NCI-H345 treated with DMSO at 0.1 percent for 48 hours (cell line): ENCODE data around the gene CORO1C.

Source experiments
- DNase-seq: peaks from one replicate; lab custom pipeline; 2025; ENCODE audit not compliant: unreplicated experiment; lab: John Stamatoyannopoulos, UW

CORO1C gene

DNA sequence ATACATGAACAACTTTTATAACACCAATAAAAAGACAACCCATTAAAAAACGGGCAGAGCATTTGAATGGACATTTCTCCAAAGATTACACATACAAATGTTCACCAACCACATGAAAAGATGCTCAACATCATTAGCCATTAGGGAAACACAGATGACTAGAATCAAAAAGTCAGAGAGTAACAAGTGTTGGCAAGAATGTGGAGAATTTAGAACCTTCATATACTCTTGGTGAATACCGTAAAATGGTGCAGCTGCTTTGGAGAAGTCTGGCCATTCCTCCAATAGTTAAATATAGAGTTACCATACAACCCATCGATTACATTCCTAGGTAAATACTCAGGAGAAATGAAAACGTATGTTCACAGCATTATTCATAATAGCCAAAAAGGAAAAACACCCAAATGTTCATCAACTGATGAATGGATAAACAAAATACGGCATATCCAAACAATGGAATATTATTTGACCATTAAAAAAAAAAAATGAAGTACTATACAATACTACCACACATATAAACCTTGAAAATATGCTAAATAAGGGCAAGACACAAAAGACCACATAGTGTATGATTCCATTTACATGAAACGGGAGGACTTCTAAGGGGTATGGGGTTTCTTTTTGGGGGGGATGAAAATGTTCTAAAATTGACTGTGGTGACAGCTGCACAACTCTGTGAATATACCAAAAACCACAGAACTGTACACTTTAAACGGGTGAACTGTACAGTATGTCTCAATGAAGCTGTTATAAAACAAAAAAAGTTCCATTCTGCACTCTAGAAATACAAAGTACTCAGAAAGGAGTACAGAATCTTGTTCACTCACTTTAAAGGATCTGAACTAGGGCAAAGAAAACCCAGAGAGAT lies 3.2 kb downstream of the CORO1C start:
- DNase-seq, result no peak

DNA sequence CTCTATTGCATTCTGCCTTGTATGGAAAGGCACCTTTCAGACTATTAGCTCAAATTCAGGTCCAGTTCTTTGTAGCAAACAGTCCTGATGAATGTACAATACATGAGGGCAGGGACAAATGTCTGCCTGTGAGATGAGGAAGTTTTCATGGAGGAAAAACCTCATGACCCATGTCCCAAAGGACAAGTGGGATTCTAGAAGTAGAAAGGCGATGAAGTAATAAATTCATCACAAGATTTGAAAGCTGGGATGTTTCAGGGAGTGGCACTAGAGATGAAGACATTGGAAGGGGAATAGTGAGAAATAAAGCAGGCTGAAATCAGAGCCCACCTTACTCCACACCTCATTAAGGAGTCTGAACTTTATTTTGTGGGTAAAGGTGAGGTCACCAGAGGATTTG lies 4.2 kb downstream of the CORO1C start:
- no peak for DNase-seq

DNA sequence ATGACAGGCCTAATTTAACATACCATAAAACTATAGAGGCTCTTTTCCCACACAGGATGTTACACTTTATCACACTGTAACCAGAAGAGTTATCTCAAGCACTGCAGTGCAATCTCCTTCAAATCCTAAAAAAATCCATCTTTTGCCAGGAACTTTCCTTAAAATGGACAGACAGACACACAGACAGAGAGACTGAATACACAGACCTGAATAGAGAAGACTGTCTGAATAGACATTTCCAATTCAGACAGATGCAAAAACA lies 6.5 kb downstream of the CORO1C start:
- no peak for DNase-seq

DNA sequence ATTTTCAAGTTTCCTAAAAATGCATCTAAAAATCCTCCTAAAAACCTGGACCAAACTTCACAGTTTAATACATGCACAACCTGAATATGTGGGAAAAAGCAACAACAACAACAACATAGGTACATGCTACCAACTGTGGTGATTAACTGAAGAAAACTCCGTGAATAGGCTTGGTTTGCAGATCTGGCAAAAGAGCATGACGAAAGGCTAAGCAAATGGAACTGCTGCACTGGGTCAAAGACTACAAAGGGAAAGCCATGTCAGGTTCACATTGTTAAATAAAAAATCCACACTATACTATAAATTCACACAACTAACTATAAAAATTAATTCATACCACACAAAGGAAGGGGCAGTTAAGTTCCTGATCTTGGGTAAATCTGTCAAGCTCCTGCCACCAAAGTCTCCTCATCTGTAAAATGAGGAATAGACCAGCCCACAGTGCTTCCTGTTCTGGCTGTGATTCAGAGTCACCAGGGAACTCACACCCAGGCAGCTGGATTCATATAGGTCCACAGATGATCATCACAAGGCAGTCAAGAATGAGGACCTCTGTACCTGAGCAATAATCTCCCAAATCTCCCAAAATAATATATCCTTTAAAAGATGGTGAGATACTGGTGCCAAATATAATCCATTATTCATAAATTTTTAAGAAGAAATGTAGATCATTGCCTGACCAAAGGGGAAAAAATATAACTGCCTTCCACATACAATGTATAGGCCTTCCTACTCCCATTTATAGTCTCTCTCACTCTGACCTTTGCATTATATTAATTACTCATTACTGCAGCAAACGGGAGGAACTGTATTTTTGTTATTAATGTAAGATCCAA lies 7.0 kb downstream of the CORO1C start:
- DNase-seq, result no peak

DNA sequence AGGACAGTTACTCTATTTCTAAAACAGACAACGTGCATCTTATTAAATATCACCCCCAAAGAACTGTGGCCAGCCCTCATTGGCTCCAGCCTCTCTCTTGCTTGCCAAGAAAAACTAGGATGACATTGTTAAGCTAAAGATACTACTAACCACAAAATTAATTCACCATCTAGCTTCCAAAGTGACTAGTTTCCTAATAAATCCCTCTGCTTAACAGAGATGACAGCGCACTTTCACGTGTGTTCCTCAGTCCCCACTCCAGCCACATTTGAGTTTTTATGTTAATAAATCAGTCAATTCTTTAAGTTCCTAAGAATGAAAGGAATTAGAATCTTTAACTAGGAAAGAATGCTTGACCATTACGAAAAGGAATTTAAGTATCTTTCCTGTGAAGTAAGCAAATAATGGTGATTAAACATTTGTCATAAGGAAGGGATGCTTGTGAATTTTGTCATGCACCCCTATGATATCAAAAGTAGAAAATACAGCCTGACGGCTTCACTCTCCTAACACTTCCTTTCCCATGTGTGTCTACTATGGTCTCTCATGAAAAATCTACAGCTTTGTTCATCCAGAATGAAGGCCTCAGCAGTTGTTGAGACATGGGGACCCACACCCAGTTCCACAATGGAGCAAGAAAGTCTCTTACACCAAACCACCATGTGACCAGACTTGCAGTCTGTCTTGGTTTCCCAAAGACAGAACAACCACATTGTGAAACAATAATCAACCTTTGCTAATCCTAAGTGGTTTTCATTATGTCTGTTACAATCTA lies 8.1 kb downstream of the CORO1C start:
- no peak for DNase-seq

DNA sequence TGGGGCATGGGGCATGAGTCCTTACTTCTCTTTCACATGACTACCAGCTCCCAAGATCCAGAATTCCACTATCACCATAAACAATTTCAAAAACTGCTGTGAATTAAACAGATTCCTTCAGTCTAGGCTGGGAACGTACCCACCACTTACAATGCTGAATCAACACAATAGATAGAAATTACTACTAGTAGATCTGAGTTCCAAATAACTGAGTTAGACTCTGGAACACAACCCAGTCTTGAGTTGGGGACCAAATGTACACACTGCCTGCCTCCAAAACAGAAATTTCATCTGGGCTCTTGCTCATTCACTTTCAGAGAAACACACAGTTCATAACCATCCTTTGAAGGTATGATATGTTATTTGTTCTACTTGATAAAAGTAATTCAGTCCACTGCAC lies 8.9 kb downstream of the CORO1C start:
- DNase-seq, result no peak

DNA sequence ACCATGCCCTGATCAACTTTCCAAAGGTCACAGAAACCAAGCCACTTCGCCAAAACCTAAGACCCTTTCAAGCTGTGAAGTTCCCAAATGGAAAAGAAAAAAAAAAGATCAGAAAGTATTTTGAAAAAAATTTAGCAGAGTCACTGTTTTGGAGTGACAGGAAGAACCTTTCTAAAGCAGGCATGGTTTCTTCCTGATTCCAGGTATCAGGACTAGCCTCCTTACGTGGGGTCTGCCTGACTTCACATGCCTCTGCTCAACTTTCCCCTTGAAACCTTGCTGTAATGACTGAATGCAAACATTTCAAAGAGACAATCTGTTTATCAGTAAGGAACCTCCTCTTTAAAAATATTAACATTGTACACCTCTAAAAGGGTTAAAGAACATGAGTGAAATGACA lies 9.5 kb downstream of the CORO1C start:
- DNase-seq, result no peak

DNA sequence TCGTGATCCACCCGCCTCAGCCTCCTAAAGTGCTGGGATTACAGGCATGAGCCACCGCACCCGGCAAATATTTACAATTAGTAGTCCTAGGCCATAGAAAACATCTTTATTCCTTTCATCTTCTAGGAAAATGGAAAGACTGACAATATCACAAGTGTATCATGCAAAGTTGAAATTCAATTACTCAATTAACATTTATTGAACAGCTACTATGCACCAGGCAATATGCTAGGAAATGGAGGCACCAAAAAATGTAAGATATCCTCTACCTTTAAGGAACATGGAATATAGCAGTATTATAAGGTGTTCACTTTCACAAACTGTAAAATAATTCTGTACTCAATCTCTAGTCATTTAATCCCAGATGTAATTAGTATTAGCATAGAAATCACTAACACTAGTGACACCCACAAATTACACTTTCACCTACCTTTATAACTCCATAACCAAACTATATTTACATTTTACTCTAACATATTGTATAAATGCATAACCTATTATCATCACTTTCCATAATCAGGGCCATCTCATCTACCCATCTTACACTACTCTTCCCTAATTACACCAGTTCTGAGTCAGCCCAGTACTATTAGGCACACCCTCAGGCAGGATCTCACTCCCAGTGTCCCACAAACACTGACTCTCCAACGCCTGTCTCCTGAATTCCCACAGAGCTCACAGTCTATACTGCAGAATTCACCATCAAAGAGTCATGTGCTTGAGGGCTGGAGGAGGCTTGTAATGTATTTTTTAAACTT lies 10.4 kb downstream of the CORO1C start:
- DNase-seq, result no peak

DNA sequence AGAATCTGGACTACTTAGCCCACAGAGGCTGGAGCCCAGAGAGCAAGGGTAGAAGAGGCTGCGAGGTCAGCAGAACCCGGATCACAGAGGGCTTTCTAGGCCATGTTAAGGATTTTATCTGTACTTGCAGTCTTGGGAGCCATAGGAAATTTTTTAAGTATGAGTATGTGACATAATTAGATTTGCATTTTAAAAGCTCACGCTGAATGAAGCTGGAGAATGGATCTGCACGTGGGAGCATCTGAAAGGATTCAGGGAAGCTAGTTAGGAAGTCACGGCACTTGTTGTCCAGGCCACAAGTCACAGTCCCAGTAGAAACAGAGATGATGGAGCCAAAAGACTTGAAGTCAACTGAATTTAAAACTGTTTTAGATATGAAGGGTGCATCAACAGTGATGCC lies 14.1 kb downstream of the CORO1C start:
- no peak for DNase-seq

DNA sequence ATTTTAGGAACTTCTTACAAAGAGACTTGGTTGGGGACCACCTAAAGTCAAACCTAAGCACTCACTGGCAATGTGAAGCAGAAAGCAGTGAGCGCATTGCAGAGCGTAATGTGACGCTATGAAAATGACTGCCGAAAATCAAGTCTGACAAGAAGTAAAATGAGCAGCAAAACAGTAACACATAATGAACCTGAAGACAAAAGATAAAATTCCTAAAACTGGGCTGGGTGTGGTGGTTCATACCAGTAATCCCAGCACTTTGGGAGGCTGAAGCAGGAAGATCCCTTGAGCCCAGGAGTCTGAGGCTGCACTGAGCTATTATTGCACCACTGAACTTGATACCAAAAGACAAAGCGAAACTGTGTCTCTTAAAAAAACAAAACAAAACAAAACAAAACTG lies 16.5 kb downstream of the CORO1C start:
- DNase-seq, result no peak

DNA sequence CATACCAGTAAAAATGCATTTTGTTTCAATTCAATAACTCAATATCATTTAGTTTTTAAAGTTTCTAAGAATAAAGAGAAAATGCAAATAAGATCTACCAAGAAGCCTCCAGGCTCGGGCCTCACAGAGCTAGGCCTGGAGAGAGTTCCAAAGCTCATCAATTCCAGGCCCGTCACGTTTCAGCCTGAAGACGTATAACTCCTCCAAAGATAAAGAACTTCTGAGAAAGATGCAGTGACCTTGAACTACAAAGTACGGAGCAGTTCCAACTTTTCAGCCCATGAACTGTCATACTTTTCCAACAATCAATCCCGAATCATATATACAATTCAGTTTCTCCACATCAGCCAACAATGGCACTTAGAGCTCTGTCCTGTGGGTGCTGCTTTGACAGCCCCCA lies 17.8 kb downstream of the CORO1C start:
- DNase-seq, result no peak

DNA sequence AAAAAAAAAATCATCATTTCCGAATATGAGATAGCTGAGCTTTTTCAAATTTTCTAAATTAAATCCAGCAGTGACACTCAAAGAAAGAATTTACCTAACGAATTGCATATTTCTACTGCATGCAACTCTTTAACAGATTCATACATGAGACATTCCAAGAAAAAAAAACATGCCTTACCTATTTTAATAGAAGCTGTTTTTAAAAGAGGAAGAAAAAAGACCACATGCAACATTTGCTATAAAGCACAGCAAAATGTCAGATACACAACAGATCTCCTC lies 18.5 kb downstream of the CORO1C start:
- no peak for DNase-seq

DNA sequence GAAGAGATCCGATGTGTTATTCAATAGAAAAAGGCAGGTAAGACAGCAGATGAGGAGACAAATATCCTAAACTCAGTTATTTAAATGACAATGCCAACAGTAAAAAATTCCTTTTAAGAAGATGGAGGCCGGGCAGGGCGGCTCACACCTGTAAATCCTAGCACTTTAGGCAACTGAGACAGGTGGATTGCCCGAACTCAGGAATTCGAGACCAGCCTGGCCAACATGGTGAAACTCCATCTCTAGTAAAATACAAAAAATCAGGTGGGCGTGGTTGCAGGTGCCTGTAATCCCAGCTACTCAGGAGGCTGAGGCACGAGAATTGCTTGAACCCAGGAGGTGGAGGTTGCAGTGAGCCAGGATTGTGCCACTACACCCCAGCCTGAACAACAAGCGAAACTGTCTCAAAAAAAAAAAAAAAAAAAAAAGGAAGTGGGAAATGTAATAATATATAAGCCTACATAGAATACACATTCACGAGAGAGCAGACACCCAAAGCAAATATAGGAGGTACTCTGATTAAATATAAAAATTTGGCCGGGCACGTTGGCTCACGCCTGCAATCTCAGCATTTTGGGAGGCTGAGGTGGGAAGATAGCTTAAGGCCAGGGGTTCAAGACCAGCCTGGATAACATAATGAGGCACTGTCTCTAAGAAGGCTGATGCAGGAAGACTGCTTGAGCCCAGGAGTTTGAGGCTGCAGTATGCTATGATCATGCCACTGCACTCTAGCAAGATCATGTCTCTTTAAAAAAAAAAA lies 19.0 kb downstream of the CORO1C start:
- DNase-seq, result no peak

DNA sequence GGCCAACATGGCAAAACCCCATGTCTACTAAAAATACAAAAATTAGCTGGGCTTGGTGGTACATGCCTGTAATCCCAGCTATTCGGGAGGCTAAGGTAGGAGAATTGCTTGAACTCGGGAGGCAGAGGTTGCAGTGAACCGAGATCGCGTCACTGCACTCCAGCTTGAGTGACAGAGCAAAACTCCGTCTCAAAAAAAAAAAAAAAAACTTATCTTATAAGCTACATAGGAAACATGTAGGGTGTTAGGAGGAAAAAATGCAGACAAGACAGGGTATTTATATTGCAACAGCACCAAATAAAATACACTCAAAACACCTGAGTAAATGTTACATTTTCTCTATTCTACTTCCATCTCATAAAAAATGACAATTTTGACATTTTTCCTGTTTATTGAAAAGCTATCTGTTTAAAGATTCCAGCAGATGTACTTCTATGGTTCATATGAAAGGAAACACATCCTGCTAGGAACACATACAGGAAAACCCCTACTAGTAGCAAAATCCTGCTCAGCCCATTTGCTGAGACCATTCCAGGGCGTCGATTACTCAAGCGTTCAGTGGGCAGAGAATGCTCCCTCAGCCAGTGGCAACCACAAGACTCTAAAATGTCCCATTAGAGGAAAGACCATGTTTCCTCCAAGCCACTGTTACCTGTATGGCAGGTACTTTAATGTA lies 19.7 kb downstream of the CORO1C start:
- no peak for DNase-seq

DNA sequence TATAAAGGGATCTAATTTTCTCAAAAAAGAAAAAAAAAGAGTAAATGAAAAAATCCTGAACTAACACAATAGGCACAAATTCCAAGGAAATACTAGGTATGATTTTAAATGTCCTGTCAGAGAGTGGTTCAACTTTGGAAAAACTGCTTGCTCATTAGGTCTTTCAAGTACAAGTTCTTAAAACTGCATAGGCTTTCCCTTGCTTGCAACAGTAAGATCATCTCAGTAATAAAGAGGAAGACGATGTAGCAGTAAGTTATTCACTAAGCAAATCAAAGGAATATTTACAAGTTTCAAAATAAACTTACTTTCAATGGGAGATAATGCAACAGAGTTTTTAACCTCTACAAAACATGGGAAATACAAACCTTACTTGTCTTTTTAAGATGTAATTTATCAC lies 21.6 kb downstream of the CORO1C start:
- DNase-seq, result no peak

DNA sequence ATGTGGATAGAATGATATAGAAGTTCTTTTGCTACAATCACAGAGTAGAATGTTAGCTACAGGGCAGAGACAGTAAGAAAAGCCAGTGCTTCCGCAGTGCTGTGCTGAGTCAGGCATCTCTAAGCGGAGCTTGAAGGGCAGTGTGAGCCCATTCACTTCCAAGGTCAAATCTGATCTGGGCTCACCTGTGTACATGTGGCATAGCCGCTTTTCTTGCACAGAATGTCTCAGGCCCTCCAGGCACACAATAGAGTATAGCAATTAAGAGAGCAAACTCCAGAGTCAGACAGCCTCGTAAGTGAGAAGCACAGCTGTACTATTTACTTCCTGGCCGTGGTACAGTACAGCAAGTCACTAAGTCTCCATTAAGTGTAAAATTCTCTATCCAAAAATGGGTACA lies 26.8 kb downstream of the CORO1C start:
- DNase-seq, result no peak

DNA sequence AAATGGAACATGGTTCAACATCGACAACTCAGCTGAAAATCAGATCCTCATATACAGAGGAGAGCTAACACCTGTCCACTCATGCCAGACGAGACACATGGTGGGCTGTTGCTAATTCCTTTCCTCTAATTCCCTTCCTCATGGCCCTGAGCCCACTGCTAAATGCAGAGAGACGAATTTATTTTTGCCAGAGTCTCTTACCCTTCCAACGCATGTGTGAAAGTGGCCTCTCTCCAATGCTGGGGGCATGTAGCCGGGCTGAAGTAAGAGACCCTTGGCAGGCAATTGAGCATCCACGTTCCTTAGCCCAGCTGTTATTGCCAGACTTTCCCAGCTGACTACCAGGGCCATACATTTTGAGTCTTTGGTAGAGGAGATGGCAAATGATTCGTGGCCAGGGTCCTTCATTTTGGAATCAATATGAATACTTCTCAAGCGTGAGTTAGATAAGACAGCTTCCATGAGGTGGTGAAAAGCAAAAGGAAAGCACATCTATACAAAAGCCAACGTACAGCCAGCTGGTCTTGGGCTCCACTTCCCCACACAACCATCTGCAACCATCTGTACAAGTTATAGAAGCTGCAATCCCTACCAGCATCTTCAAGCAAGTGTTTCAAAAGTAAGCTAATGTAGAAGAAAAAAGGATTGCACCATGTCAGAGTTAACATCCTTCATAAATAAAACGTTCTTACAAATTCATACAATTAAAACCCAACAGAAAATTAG lies 28.6 kb downstream of the CORO1C start:
- no peak for DNase-seq

DNA sequence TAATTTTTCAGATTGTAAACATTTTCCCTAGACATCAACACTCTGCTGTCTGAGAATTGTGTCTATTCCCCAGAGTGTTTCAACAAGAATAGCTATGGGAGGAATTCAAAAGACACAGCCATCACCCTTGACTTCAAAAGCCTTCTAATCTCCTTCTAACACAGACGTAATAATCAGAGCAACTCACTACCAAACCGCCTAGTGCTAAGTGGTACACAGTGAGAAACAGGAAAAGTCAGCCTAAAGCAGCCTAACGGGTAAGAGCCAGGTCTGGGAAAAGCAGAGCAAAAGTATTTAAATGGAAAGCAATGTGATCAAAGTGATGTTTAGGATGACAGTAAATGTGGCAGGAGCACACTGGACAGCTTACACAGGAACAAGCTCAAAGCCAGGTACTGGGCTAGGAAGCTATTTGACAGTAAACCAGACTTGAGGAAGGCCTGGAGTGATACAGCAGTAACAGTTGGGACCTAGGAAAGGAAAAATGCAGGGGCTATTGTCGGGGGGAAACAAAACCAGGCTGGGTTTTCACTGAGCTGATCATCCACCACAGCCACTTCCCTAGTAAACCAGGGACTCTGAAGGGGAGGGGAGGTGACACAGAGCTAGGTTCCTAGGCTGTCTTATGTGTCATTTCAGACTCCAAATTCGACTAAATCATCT lies 29.4 kb downstream of the CORO1C start:
- no peak for DNase-seq
